H1 (cell line): ENCODE data around the gene CPED1. TPM values are rescaled to one million over a fixed set of nuclear protein-coding genes. Genes with fewer than 3 reads are reported as not detected.

Source experiments
- CTBP2 ChIP-seq: IDR thresholded peaks from 2 replicates; pipeline ENCODE4 v1.7.0; 2011; ENCODE audit warnings: borderline replicate concordance, mild to moderate bottlenecking, moderate library complexity, mixed read lengths, low read length; ENCODE audit not compliant: insufficient read depth, insufficient read length
- MAFK ChIP-seq: IDR thresholded peaks from 2 replicates; pipeline ENCODE4 v1.6.1; 2012; ENCODE audit warnings: low read depth, mild to moderate bottlenecking, improper control_type of control experiment, low read length
- SAP30 ChIP-seq: fragments of 300-600 bp; sonication (generic); IDR thresholded peaks from 2 replicates; pipeline ENCODE4 v1.7.1; 2012; ENCODE audit warnings: low read length, moderate library complexity, mild to moderate bottlenecking, inconsistent platforms; ENCODE audit not compliant: insufficient read depth, insufficient replicate concordance
- TAF7 ChIP-seq: optimal IDR thresholded peaks from 2 replicates; pipeline ENCODE3; 2011; ENCODE audit warnings: low read depth, mild to moderate bottlenecking, inconsistent platforms, low read length, moderate library complexity, borderline replicate concordance
- ZNF274 ChIP-seq: IDR thresholded peaks from 2 replicates; pipeline ENCODE4 v1.7.0; 2012; ENCODE audit warnings: low read length, borderline replicate concordance; ENCODE audit errors: extremely low read depth
- polyA plus RNA-seq, 7 experiments: library from polyadenylated mRNA; depleted of rRNA in 3 of 7; stranded (reverse) in 5 of 7; unstranded in 2 of 7; fragments of >200 nt in 5 of 7; fragments of 200-250 nt in 2 of 7; gene quantifications; 1 replicate in 5 of 7; 2 replicates in 1 of 7; 4 replicates in 1 of 7; pipeline versions ENCODE4 v1.2.1 to v1.2.3, GENCODE V29; 2011 to 2013; ENCODE audit warnings: missing spikeins in 2 of 7, mixed read lengths in 2 of 7
- total RNA-seq: library from RNA; stranded (reverse); fragmentation: NEBNext Ultra II Directional; extraction: Animal tissue kit (Norgen Biotek cat#: 25700); gene quantifications from 2 replicates; pipeline ENCODE4 v1.2.1, GENCODE V29; 2021
- TF ChIP-seq, protein P1 (sequence below), 3 experiments: IDR thresholded peaks; 1 replicate in 2 of 3; 2 replicates in 1 of 3; pipeline versions ENCODE4 v1.5.1 to v1.6.1; 2011; ENCODE audit warnings: low read length in 3 of 3, mild to moderate bottlenecking in 3 of 3, inconsistent platforms in 2 of 3, low read depth in 1 of 3, moderate library complexity in 1 of 3; ENCODE audit not compliant: insufficient read depth in 1 of 3; ENCODE audit errors: control extremely low read depth in 1 of 3

The CPED1 gene
- total and polyA plus RNA-seq, 2 of the 8 experiments (the other 6 are each of a cell fraction or from before 2014, with no cell fraction given) = 0.08 to 0.39 TPM

- TF ChIP-seq, protein P1, sequence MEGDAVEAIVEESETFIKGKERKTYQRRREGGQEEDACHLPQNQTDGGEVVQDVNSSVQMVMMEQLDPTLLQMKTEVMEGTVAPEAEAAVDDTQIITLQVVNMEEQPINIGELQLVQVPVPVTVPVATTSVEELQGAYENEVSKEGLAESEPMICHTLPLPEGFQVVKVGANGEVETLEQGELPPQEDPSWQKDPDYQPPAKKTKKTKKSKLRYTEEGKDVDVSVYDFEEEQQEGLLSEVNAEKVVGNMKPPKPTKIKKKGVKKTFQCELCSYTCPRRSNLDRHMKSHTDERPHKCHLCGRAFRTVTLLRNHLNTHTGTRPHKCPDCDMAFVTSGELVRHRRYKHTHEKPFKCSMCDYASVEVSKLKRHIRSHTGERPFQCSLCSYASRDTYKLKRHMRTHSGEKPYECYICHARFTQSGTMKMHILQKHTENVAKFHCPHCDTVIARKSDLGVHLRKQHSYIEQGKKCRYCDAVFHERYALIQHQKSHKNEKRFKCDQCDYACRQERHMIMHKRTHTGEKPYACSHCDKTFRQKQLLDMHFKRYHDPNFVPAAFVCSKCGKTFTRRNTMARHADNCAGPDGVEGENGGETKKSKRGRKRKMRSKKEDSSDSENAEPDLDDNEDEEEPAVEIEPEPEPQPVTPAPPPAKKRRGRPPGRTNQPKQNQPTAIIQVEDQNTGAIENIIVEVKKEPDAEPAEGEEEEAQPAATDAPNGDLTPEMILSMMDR (IDR thresholded peaks at IDR 0.05; ENCODE audit: control extremely low read depth in 1 of 3, insufficient read depth in 1 of 3, low read depth in 1 of 3, low read length in 3 of 3) = no peak
- TF ChIP-seq MAFK = no peak
- TF ChIP-seq CTBP2 = no peak
- TF ChIP-seq SAP30 = no peak
- TF ChIP-seq ZNF274 = no peak
- TF ChIP-seq TAF7 = no peak
Measured at GRCh38 chr7:121286742-121287734, 298.5 kb downstream of the CPED1 start (continued).
